Measurements from ENCODE around the gene KDM4C. TPM values are rescaled to one million over a fixed set of nuclear protein-coding genes. Genes with fewer than 3 reads are reported as not detected.

The KDM4C gene
- total and polyA plus RNA-seq, 2 of the 8 experiments (the other 6 are each of a cell fraction or from before 2014, with no cell fraction given) = 13.0 to 26.1 TPM

- CTCF ChIA-PET (ENCODE audit: partially characterized antibody) = interaction anchor here (0.6 kb wide), 2 partner anchors 82 to 385 kb away, joined by 3 to 4 read pairs; no protein-coding TSS in a partner anchor
- peaks cover 0 to 19% (median 5%) of the 10 kb centered on the region in 4 experiments; a peak in 4 of 8 replicates for H3K36me3 ChIP-seq (ENCODE audit: control insufficient read depth in 2 of 4, insufficient read depth in 4 of 4, low read length in 3 of 4)
Measured at GRCh38 chr9:6805532-6805931, 47.8 kb downstream of the KDM4C start.

More at GRCh38 chr9:6805532-6805931, 47.8 kb downstream of the KDM4C start:
- DNase-seq (ENCODE audit: low read depth in 1 of 2, low spot score in 2 of 2) = peak in 1 of 2 experiments; percentile 3
- Histone ChIP-seq H3K4me2 (ENCODE audit: insufficient read depth in 1 of 2, low read depth in 2 of 2, low read length in 2 of 2) (no peak overlapping the region), H2BK20ac (ENCODE audit: low read length) (no peak overlapping the region), H2BK5ac (ENCODE audit: low read depth, low read length) (no peak overlapping the region), H4K20me1 (replicated peaks in 1 of 2; ENCODE audit: control insufficient read depth in 1 of 2, insufficient read depth in 2 of 2, low read length in 2 of 2) (no peaks in the 10 kb centered on the region), H3K23me2 (ENCODE audit: low read depth, low read length) (no peaks in the 10 kb centered on the region), H3K4me3 (ENCODE audit: extremely low read depth in 1 of 4, insufficient read depth in 2 of 4, low read depth in 3 of 4, low read length in 4 of 4) (no peak overlapping the region), H3K56ac (replicated peaks; ENCODE audit: insufficient read length, low read depth, low read length) (no peak overlapping the region), H3K14ac (ENCODE audit: insufficient read length) (no peak overlapping the region), H4K5ac (ENCODE audit: insufficient read length, low read depth, low read length) (no peak overlapping the region), H2AFZ (ENCODE audit: low read length) (no peak overlapping the region), H2AK5ac (ENCODE audit: low read depth, low read length) (no peak overlapping the region), H3K9me3 (ENCODE audit: insufficient read depth in 2 of 2, low read depth in 1 of 2, low read length in 1 of 2) (peaks cover 0 to 13% of the 10 kb centered on the region in 2 experiments; a peak in 2 of 4 replicates), H4K8ac (ENCODE audit: extremely low read depth, insufficient read depth, low read length) (no peak overlapping the region; the same call in 1 of the 2 replicates), H3K79me2 (ENCODE audit: control insufficient read depth in 1 of 2, insufficient read depth in 2 of 2, low read length in 2 of 2) (no peaks in the 10 kb centered on the region), H3K79me1 (ENCODE audit: low read depth, low read length) (no peaks in the 10 kb centered on the region), H3K4ac (replicated peaks; ENCODE audit: insufficient read length, low read depth, low read length) (no peak overlapping the region), H3K27me3 (replicated peaks in 1 of 4; ENCODE audit: control insufficient read depth in 3 of 4, extremely low read depth in 1 of 4, insufficient read depth in 3 of 4, low read length in 3 of 4) (no peaks in the 10 kb centered on the region), H4K91ac (replicated peaks; ENCODE audit: insufficient read length, low read length) (no peak overlapping the region), H3K4me1 (replicated peaks in 1 of 4; ENCODE audit: control insufficient read depth in 3 of 4, insufficient read depth in 4 of 4, low read length in 3 of 4) (no peaks in the 10 kb centered on the region), H2BK120ac (replicated peaks; ENCODE audit: low read depth, low read length) (no peak overlapping the region), H3K23ac (ENCODE audit: insufficient read length) (no peak overlapping the region), H2BK15ac (ENCODE audit: low read length) (no peak overlapping the region), H2BK12ac (ENCODE audit: low read depth, low read length) (no peak overlapping the region), H3K18ac (ENCODE audit: extremely low read depth, low read length) (no peak overlapping the region), H3K9ac (replicated peaks in 1 of 4; ENCODE audit: extremely low read depth in 1 of 4, low read depth in 3 of 4, low read length in 3 of 4) (no peak overlapping the region), H3K27ac (ENCODE audit: low read depth, low read length) (no peak overlapping the region)
- no peak for TF ChIP-seq GABPA (IDR thresholded peaks at IDR 0.05; ENCODE audit: borderline replicate concordance, insufficient read depth, low read length)
- TF ChIP-seq EGR1 (IDR thresholded peaks at IDR 0.05; ENCODE audit: borderline replicate concordance, low read depth, low read length) = no peak
- TF ChIP-seq POLR2AphosphoS5 (IDR thresholded peaks at IDR 0.05; ENCODE audit: low read depth, low read length) = no peak
- TF ChIP-seq CTBP2 (IDR thresholded peaks at IDR 0.05; ENCODE audit: borderline replicate concordance, insufficient read depth, insufficient read length, low read length) = no peak
- no peak for TF ChIP-seq RNF2 (IDR thresholded peaks at IDR 0.05; ENCODE audit: borderline replicate concordance, low read depth, low read length, missing control alignments, poor library complexity, severe bottlenecking)
- TF ChIP-seq GTF2F1 (IDR thresholded peaks at IDR 0.05; ENCODE audit: borderline replicate concordance, low read depth, low read length) = no peak
- no peak for TF ChIP-seq SIX5 (IDR thresholded peaks at IDR 0.05; ENCODE audit: low read depth, low read length)
- TF ChIP-seq SRF (IDR thresholded peaks at IDR 0.05; ENCODE audit: low read depth, low read length) = no peak
- no peak for TF ChIP-seq NANOG (IDR thresholded peaks at IDR 0.05; ENCODE audit: insufficient read depth, low read depth, low read length, poor library complexity, severe bottlenecking)
- TF ChIP-seq SP4 (IDR thresholded peaks at IDR 0.05; ENCODE audit: low read length) = no peak
- no peak for TF ChIP-seq RFX5 (IDR thresholded peaks at IDR 0.05; ENCODE audit: borderline replicate concordance, low read depth, low read length)
- no peak for TF ChIP-seq BACH1 (IDR thresholded peaks at IDR 0.05; ENCODE audit: low read length)
- FAIRE-seq = no peak
- POLR2A ChIA-PET (ENCODE audit: partially characterized antibody) = no interaction called here
- WGBS, 2 experiments (ENCODE audit: extremely low coverage in 1 of 2, insufficient coverage in 1 of 2, insufficient read length in 1 of 2, insufficient replicate concordance in 2 of 2, low coverage in 1 of 2, low lambda C conversion rate in 2 of 2, missing lambda C conversion rate in 1 of 2) = 96% methylated on average over 1 of the region's 1 CpG; no CpG with 5 or more reads in 1 of the 2 experiments

Data from H1 (cell line).